Stimulated activated CD4-positive, alpha-beta T cell treated with anti-CD3 and anti-CD28 coated beads, TNF-alpha, amount 100 ng/mL, for 24 hours (primary cell): ENCODE results near the gene SPAG16.
"Not testable (repeated sequence)": the region's sequence is repeated elsewhere in the genome, so short reads cannot be mapped to it uniquely, and the experiment has no call there.

Experiments used
- DNase-seq, 3 experiments: peaks; one replicate each; pipeline ENCODE4 v3.0.0-alpha.2; 2020; ENCODE audit warnings: low read depth in 3 of 3

Gene SPAG16

GRCh38 chr2:213995400-213996105 lies 711.3 kb downstream of the SPAG16 start:
- DNase-seq, result no peak

GRCh38 chr2:213998976-213999375 lies 714.7 kb downstream of the SPAG16 start:
- not testable (repeated sequence) for DNase-seq

- DNase-seq, result no peak
Measured at GRCh38 chr2:214004463-214004862, 720.2 kb downstream of the SPAG16 start.

- no peak for DNase-seq
Measured at GRCh38 chr2:214005337-214005736, 721.1 kb downstream of the SPAG16 start.

GRCh38 chr2:214006601-214007000 lies 722.3 kb downstream of the SPAG16 start:
- no peak for DNase-seq

GRCh38 chr2:214011676-214012075 lies 727.4 kb downstream of the SPAG16 start:
- DNase-seq, result no peak

GRCh38 chr2:214014551-214015220 lies 730.4 kb downstream of the SPAG16 start:
- no peak for DNase-seq

GRCh38 chr2:214019229-214019972 lies 735.1 kb downstream of the SPAG16 start:
- DNase-seq, result no peak

GRCh38 chr2:214019973-214020345 lies 735.7 kb downstream of the SPAG16 start:
- DNase-seq, result no peak

GRCh38 chr2:214029190-214029589 lies 744.9 kb downstream of the SPAG16 start:
- no peak for DNase-seq

- no peak for DNase-seq
Measured at GRCh38 chr2:214031566-214031965, 747.3 kb downstream of the SPAG16 start.

- DNase-seq, result no peak
Measured at GRCh38 chr2:214034417-214034816, 750.2 kb downstream of the SPAG16 start.

GRCh38 chr2:214035091-214035852 lies 751.0 kb downstream of the SPAG16 start:
- no peak for DNase-seq

- DNase-seq, result no peak
Measured at GRCh38 chr2:214035921-214036320, 751.7 kb downstream of the SPAG16 start.

GRCh38 chr2:214038186-214038585 lies 753.9 kb downstream of the SPAG16 start:
- DNase-seq, result no peak

- DNase-seq, result no peak
Measured at GRCh38 chr2:214050731-214051130, 766.5 kb downstream of the SPAG16 start.

GRCh38 chr2:214051585-214051984 lies 767.3 kb downstream of the SPAG16 start:
- no peak for DNase-seq

GRCh38 chr2:214052235-214052634 lies 768.0 kb downstream of the SPAG16 start:
- no peak for DNase-seq

- DNase-seq, result no peak
Measured at GRCh38 chr2:214057986-214058385, 773.7 kb downstream of the SPAG16 start.

GRCh38 chr2:214062279-214062678 lies 778.0 kb downstream of the SPAG16 start:
- DNase-seq, result not testable (repeated sequence)

GRCh38 chr2:214064471-214064870 lies 780.2 kb downstream of the SPAG16 start:
- no peak for DNase-seq

GRCh38 chr2:214066862-214067261 lies 782.6 kb downstream of the SPAG16 start:
- no peak for DNase-seq
